Measurements from ENCODE around the gene ACVR1.

The ACVR1 gene

DNA sequence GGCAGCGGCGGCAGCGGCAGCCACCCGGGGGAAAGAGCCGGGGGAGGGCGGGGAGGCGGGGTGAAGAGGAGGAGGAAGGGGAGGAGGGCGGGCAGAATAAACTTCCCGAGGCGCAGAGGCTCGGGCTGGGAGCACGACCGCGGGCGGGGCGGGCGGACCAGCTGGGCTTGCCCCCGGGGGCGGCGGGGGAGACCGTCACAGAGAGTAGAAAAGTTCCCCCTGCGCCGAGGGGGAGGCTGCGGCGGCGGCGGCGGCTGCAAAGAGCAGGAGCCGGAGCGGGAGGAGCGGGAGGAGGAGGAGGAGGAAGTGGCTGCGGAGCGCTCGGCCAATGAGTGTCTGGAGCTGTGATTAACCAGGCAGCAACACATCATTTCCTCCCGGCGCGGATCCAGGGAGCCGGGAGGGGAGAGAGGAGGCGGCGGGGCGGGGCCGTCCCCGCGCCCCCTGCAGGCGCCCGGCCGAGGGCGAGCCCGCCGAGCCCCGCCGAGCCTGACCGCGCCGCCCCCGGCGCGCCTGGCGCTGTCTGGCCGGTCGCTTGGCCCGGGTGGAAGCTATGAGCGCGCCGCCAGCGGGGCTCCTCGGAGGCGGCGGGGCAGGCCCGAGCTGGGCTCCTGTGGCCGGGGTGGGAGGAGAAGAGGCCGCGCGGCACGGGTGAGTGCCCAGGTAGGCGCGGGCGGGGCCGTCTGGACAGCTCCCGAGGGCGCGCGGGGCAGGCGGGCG lies at the start of gene ACVR1:
TSS of gene ACVR1 (minus strand) at position 265 of the 720 bp plus-strand sequence. CDS start 76,837 bp downstream, outside the sequence.
- peak; percentile 84 for DNase-seq

DNA sequence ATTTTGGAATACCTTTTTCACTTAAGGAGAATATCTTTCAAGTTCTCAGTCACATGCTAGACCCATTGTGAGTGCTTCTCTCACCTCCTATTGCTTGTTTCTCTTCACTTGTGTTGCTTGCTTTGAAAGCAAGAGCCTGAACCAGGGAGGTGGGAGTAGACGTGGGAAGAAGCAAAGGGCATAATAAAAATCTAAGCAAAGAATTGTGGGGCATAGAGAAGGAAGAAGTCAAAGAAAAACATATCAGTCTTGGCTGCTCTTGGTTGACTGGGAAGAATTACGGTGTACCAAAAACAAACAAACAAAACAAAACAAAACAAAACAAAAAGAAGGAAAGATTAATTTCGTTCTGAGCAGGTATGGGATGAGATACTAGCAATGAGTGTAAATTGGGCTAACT lies 48.9 kb upstream of the ACVR1 start:
- DNase-seq, result no peak

DNA sequence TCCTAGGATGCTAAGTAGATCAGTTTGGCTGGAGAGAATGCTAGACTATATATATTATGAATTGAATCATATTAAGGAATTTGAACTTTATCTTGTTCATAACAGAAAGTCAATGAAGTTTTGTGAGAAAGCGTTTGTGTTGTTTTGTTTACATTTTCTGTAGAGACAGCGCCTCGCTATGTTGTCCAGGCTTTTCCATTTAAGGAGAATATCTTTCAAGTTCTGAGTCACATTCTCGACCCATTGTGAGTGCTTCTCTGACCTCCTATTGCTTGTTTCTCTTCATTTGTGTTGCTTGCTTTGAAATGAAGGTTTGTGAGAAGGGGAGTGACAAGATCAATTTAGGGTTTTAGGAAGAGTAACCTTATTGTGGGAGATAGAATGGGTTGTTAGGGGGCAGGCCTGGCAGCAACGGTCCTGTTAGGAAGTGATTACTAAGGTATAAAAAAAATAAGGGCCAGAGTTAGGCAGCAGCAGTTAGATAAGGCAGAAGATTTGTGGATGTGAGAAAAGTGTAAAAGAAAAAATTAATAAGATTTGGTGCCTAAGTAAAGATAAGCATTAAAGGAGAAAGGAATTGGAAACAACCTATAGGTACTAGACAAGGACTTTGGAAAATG lies 47.6 kb upstream of the ACVR1 start:
- no peak for DNase-seq

DNA sequence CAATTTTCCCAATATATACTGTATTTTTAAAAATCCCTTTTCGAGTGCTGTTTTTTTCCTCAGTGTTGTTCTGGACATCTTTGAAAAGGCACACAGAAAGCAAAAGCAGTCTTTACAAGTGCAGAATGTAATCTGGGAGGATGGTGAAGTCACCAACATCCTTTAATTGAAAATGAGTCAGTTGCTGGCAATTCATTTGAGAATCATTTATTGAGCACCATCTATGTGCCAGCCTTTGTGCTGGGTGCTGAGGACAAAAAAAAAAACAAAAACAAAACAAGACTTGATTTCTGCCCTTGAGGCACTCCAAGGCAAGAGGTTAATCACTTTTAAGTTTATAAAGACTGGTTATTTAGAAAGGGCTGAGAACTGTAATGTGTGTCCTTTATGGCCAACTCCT lies 46.7 kb upstream of the ACVR1 start:
- no peak for DNase-seq

DNA sequence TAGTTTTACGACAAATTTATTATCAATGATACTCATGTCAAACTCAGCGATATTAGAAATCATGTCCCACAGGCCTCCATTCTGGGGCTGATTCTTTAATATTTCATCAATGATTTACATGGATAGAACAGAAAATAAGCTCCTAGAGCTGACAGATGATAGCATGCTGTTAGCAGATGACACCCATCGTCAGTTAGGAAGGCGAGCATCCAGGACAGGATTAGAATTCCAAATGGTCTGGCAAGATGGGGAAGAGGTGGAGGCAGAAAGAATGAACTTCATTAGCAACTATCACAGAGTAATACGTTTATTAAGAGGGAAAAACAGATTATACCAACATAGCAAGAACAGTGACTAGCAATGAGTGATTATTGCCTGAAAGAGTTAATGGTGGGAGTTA lies 46.2 kb upstream of the ACVR1 start:
- no peak for DNase-seq

DNA sequence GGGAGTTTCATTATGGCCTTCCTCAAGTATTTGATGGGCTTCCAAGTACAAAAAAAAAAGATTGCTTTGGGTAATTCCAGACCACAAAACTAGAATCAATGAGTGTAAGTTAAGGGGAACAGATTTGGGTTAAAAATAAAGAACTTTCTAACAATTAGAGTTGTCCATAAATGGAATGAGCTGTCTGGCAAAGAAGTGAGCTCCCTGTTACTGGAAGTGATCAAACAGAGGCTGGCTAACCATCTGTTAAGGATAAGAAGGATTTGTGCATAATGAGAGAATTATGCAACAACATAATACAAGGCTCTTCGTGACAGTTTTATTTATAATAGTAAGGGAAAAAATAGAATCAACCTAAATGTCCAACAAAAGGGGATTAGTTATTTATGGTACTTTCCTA lies 44.6 kb upstream of the ACVR1 start:
- DNase-seq, result no peak

DNA sequence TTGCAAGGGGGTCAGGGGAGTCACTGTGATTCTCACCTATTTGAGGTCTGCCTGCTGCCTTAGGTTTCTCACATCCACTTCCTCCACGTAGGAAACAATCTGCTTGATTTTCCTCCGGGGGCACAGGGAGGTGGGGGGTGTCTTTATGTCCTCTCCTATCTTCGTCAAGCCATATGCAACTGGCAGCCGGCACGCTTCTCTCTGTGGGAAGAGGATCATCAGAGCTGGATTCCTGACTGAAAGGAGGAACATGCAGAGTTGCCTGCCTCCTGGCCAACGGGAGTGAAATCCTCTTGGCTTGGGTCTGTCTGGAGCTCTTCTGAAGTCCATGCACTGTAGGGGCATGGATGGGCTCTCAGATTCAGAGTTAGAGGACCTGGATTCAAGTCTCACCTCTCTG lies 43.1 kb upstream of the ACVR1 start:
- DNase-seq, result no peak

DNA sequence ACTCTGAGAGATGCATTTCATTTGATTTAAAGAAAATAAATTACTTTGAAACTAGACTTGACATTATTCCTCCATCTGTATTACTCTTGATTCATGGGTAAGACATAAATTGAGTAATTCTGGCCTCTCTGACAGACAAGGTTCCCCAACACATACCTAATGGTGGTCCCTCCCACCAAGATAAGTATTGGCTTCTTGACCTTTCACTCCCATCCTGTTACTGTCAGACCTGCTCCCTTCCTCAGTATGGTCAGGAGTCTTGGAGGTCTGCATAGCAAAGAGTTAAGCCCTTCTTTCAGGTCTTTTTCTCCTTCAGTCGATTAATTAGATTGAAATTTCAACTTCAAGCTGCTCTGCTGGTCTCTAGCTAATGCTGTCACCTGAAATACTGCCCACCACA lies 42.2 kb upstream of the ACVR1 start:
- no peak for DNase-seq

DNA sequence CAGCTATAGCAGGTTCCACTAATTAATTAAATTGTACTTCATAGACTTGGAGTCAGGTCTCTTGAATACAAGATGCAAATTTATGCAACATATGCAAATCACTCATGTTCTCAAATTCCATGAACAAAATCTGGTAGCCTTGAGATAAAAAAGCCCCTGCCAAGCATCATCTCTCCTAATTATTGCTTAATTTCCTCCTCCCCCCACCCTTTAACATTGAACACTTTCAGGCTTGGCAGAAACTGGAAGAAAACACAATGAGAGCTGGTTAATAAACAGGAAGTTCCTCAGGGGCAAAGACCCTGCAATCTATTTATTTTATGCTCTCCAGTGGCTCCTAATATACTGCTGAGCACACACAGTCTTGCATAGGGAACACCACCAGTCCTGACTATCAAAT lies 35.6 kb upstream of the ACVR1 start:
- DNase-seq, result no peak

DNA sequence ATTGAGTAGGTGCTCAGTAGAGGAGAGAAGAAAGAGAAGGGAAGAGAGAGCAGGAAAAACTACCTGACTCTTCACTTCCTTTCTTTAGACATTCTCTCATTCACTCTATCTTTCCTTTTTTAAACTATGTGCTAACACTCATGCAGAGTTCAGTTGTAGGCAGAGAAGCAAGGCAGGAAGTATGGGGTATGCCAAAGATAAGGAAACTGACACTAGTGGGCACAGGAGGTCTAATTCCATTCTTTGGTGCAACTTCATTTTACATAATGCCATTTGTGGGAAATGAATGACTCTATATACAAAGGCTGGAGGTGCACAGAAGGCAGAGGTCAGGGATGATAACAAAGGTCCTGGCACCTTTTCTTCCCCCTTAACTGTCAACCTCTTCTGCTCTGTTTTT lies 35.1 kb upstream of the ACVR1 start:
- DNase-seq, result no peak

DNA sequence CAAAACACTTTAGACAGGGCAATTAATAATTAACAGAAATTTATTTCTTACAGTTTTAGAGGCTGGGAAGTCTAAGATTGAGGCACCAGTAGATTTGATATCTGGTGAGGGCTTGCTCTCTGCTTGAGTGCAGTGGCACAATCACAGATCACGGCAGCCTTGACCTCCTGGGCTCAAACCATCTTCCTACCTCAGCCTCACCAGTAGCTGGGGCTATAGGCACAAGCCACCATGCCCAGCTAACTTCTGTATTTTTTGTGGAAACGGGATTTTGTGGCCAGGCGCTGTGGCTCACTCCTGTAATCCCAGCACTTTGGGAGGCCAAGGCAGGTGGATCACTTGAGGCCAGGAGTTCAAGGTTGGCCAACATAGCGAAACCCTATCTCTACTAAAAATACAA lies 29.0 kb upstream of the ACVR1 start:
- DNase-seq, result no peak

DNA sequence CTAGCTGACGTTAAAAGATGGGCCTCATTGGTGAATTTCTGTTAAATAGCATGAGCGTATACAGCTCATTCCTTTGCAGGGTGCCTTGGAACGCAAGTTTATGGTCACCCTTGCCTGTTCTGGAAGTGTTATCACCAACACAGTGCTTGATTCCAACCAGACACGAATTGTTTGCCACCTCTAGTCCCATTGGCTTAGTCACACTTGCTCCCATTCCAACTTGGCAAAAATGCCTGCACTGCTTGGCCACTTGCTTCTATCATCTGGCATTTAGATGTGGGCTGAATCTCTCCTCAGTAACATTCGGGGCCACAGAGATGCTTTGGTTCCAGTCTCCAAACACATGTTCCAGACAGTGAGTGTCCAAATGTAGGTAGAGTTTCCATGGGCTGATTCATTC lies 27.5 kb upstream of the ACVR1 start:
- no peak for DNase-seq

DNA sequence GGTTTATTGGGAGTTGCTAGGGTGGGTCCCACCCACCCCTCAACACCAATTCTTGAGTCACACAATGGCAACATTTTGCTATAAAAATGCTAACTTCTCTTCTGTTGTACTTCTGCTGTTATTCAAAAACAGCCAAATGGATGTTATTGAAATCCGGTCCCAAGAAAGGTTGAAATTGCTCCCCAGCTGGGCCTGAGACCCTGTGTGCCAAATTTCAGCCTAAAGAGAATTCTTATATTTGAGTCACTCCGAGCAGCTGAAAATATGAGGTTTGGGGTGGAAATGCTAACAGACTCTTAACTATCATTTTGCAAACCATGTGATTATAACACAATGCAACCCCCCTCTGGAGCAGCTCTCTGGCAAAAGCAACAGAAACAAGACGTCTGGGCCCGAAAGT lies 27.0 kb upstream of the ACVR1 start:
- DNase-seq, result no peak

DNA sequence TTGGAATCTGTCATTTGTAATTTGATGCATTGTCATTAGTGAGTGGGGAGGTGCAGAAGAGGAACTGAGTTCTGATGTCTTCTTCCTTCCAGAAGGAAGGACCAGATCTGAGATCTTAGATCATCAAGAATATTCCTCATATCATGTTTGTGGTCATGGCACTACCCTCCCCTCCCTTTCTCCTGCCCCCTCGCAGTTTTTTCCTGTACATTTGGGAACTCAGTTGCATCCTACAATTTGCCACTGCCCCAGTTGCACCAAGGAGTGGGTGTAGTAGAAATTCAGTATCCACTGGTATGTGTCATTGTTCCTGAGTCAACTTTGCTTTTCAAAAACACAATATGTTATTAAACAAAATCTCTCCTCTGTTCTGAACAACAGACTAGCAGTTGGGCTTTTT lies 26.6 kb upstream of the ACVR1 start:
- no peak for DNase-seq

DNA sequence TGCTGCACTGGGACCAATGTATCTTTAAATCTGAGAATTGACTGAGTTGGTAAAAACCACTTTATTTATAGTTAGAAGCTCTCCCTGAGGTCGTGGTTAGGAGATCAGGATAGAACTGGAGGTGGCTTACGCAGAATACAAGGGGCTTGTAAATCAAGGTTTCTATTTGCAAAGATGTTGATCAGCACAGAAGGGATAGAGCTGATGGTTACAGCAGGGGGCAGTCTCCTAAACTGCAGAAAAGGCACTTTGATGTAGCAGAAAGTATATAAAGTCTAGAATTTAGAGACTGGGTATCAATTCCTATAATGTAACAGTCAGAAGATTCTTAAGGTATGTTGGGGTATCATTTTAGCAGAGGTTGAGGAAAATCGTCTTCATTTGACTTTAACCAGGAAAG lies 25.2 kb upstream of the ACVR1 start:
- no peak for DNase-seq

DNA sequence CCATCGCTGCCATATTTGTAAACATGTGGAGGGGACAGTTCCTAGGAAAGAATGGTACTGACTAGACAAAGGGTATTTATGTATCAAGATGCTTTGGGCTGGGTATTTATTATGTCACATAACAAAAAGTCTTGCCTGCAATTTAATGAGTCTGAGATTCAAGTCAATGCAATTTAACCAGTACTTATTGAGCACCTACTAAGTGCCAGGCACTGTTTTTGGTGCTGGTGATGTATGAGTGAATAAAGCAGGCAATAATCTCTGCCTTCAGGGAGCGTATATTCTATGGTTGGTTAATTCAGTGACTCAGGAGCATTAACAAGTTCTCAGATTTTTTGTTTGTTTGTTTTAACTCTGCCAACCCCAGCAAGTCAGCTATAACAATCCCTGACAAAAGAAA lies 24.6 kb upstream of the ACVR1 start:
- no peak for DNase-seq

DNA sequence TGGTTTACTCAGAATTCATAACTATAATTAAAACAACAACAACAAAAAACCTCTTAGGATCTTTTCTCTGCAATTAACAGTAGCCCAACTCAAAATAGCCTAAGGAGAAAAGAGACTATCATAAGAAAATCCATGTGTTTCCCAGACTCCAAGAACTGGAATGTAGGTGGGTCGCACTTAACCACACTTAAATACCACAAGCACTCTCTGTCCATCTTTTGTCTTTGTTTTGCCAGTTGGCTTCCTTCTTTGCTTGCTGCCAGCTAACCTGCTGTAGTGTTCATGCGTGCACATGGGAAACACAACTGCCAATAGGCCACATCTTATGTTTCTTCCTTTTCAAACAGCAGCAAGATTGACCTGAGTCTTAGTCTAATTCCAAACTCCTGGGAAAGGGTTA lies 24.1 kb upstream of the ACVR1 start:
- DNase-seq, result no peak

DNA sequence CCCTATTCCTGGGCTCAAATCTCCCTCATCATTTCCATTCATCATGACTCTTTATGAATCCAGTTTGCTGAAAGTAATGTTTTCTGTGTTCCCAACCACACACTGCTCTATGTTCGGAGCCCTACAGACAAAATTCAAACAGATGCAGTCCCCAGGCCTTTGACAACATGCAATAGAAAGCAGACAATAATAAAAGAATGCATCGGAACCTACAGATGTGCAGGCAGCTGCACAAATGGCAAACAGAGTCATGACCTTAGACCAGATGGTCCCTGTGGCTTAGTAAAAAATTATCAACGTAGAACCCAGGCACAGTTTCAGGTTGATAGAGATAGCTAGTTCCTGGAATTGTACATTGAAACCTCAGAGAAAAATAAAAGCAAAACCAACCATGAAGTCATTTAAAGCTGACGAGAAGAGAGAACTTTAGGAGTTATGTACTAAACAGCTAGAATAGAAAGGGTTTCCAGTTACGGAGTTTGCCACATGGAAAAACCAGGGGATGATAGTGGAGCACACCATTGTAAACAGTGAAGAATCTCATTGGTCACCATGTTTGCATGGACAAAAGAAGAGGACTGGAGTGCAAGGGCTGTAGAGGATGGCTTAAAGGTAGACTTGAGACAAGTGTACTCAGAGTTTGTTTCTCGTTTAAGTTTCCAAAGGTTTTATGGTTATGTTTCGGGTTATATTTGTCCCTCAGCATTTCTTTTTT lies 23.2 kb upstream of the ACVR1 start:
- DNase-seq, result no peak

DNA sequence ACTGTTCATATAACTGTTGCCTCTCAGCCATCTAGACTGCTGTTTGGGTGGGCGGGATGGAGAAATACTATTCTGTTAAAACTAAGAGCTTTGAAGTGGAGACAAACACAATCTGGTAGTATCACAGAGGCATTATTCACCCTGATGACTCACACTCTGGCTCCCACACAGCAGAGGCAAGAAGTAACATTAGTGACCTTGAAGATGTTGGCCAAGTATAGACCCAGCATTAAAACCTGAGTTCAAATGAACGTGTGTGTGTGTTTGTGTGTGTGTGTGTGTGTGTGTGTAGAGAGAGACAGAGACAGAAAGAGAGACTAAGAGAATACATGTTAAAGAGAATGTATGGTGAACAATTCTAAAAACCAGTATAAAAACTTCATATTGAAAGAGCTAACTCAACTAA lies 22.5 kb upstream of the ACVR1 start:
- no peak for DNase-seq

DNA sequence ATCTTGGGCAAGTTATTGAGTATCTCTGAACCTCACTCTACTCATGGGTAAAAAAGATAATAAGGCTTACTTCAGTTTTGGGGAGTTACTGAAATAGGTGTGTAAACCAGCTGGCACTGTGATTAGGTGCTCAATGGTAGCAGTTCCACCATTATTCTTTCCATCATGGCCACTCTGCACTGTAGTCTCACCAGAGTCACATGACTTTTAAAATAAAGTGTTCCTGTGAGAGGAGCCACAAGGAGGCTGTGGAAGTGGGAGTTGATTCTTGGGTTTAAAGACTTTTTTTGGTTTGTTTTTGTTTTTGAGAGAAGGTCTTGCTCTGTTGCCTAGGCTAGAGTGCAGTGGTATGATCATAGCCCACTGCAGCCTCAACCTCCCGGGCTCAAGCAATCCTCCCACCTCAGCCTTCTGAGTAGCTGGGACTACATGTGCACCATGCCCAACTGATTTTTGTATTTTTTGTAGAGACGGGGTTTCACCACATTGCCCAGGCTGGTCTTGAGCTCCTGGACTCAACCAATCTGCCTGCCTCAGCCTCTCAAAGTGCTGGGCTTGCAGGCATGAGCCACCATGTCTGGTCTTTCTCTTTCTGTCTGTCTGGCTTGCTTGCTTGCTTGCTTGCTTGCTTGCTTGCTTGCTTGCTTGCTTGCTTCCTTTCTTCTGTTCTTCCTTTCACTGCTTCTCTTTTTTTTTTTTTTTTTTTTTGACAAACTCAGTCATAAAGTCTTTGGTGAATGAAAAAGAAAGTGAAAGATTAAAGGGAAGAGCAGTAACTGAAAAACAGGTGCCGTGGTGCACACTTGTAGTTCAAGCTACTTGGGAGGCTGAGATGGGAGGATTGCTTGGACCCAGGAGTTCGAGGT lies 21.2 kb upstream of the ACVR1 start:
- no peak for DNase-seq

DNA sequence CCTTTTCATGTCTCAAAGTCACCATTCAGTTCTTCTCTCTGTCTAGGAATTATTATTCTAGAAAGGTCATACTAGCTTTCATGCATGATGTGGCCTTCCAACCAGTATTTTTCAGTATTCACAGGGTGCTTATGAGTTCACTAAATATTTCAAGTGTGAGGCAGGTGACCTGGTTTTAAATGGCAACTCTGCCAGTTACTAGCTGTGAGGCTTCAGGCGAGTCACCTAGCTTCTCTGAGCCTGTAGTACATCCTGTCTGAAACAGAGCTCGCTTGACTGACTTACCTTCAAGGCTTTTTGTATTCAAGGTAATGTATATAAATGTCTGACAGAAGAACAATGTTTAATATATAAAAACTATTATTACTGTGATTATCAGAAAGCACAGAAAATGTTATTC lies 19.4 kb upstream of the ACVR1 start:
- DNase-seq, result no peak

DNA sequence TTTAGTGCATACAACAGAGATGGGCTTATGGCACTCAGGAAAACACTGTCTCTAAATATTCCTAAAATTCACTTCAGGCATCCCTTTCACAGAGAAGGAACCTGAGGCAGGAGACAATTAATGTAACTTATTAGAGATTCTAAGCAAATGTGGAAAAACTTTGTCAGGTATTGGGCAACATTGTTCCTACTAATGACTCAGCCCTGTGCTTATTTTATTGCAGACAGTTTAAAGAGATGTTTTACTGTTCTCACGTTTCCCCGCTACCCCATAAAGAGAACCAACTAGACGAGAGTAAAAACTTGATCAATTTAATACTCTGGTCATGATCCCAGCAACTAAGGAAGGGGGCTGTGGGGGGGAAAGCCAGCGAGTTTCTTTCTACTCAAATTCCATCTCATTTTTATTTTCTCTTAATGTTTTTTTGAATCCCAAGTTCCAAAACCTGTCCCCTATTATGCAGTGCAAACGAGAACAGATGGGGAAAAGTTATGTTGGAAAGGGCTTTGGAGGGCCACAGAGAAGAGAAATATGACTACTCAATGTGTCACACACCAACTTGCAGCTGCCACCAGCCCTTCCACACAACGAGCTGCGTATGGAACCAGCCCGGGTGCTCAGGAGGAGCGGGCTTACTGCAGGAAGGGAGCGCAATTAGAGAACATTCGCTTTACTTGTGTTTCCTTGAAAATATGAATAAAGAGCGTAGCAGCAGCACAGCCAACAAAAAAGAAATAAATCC lies 18.7 kb upstream of the ACVR1 start:
- no peak for DNase-seq

DNA sequence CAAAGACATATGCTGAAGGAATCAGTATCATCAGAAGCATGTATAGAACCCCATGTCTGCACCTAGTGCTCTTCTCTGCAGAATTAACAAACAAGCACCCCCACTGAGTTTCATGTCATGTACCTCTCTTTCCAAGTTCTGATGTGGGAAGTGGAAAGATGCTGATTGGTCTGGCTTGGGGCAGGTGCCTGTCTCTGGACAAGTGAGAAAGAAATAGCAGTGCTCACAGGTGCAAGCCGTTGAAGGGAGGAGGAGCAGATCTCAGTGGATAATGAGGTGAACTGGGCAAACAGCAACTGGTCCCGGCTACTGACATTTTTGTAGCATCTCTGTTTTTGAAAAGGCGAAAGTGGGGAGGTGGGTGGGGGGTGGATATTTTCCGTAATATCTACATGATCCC lies 17.5 kb upstream of the ACVR1 start:
- DNase-seq, result no peak
